Kidney epithelial cell (primary cell): ENCODE data around the gene C12orf42. TPM values are rescaled to one million over a fixed set of nuclear protein-coding genes. Genes with fewer than 3 reads are reported as not detected.

ENCODE experiments used
- DNase-seq: peaks from one replicate; pipeline ENCODE4 v3.0.0-alpha.2; 2010; ENCODE audit warnings: low read depth
- H3K27me3 ChIP-seq: 2 replicates; pipeline ENCODE4 v1.6.0; 2011; ENCODE audit warnings: low read length; ENCODE audit not compliant: control insufficient read depth, insufficient read depth
- H3K36me3 ChIP-seq: 2 replicates; pipeline ENCODE4 v1.5.1; 2011; ENCODE audit warnings: low read length; ENCODE audit not compliant: control insufficient read depth, insufficient read depth
- H3K4me3 ChIP-seq: 2 replicates; pipeline ENCODE4 v1.5.1; 2011; ENCODE audit warnings: low read depth, mild to moderate bottlenecking, control low read depth, low read length
- total RNA-seq: library from RNA; depleted of rRNA; stranded (reverse); fragments of >200 nt; gene quantifications from 2 replicates; pipeline ENCODE4 v1.2.3, GENCODE V29; 2015
- TF ChIP-seq, protein P1 (sequence below): IDR thresholded peaks from 2 replicates; pipeline ENCODE4 v1.5.1; 2011; ENCODE audit warnings: mild to moderate bottlenecking, moderate library complexity, low read length, control low read depth, inconsistent platforms; ENCODE audit not compliant: insufficient read depth, poor library complexity, severe bottlenecking

Gene C12orf42
- total RNA-seq, 1 donor from 2014 or later, result not detected

DNA sequence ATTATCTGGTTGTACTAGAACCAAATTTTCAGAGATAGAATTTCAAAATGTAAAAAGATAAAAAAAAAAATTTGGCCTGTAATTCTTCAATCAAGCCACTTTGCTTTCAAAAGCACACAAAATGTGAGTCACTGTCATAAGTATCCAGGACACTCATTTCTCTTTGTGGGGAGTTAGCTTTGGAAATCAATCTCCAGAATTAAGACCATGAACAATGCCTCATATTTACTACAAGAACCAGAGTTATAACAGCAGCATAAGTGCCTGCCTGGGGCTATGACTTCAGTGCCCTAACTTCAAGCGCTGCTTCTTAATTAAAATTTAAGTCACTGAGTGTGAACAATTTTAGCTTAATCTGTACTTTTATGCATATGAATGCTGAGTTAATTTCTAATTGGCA, 162.1 kb downstream of the C12orf42 start:
- DNase-seq, result no peak
- H3K27me3 ChIP-seq, result no peaks in the 10 kb centered on the region
- H3K4me3 ChIP-seq, result no peak overlapping the region
- TF ChIP-seq, protein P1, sequence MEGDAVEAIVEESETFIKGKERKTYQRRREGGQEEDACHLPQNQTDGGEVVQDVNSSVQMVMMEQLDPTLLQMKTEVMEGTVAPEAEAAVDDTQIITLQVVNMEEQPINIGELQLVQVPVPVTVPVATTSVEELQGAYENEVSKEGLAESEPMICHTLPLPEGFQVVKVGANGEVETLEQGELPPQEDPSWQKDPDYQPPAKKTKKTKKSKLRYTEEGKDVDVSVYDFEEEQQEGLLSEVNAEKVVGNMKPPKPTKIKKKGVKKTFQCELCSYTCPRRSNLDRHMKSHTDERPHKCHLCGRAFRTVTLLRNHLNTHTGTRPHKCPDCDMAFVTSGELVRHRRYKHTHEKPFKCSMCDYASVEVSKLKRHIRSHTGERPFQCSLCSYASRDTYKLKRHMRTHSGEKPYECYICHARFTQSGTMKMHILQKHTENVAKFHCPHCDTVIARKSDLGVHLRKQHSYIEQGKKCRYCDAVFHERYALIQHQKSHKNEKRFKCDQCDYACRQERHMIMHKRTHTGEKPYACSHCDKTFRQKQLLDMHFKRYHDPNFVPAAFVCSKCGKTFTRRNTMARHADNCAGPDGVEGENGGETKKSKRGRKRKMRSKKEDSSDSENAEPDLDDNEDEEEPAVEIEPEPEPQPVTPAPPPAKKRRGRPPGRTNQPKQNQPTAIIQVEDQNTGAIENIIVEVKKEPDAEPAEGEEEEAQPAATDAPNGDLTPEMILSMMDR, result no peak
- no peaks in the 10 kb centered on the region for H3K36me3 ChIP-seq

DNA sequence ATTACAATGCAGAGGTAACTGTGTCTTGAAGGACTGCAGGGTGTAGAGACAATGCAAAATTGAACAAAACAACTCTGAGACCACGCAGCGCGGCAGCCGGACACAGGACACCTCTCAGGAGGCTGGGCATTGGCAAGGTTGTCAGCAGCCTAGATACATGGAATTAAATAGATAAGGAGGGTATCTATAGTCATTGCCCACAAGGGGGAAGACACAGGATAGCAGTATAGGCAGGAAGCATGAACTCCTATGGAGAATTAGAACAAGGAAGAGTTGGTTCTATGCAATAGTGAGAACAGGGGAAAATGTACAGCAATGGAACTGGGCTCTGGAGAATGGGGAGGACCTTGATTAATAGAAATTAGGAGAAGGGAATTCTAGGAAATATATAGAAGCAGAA, 164.1 kb downstream of the C12orf42 start:
- no peaks in the 10 kb centered on the region for H3K27me3 ChIP-seq
- no peak overlapping the region for H3K4me3 ChIP-seq
- H3K36me3 ChIP-seq, result no peaks in the 10 kb centered on the region
- TF ChIP-seq, protein P1, result no peak
- no peak for DNase-seq

- Histone ChIP-seq H3K36me3 (no peaks in the 10 kb centered on the region), H3K4me3 (no peak overlapping the region), H3K27me3 (no peaks in the 10 kb centered on the region)
- no peak for DNase-seq
- TF ChIP-seq, protein P1, result no peak
Observed at GRCh38 chr12:103330672-103331071, 165.1 kb downstream of the C12orf42 start.

DNA sequence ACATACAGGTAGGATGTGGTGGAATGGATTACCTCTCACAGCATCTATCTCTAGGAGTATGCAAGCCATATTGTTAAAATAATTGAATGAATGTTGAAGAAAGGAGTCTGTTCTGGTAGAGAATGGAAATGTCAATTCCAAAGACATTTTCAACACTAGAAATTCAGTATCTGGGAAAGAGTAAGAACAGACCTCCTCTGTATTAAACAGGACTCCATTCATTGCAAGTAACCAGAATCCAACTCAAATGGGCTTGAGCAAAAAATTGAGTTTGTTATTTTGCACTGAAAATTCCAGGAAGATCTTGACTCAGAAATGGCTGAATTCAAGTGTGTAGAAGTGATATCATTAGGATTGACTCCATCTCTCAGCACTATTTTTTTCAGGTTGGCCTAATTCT, 168.1 kb downstream of the C12orf42 start:
- TF ChIP-seq, protein P1, result no peak
- no peak for DNase-seq
- Histone ChIP-seq H3K4me3 (no peak overlapping the region), H3K36me3 (no peaks in the 10 kb centered on the region), H3K27me3 (no peaks in the 10 kb centered on the region)

- TF ChIP-seq, protein P1, result peak; percentile 25
- no peak for DNase-seq
Observed at GRCh38 chr12:103326190-103326589, 169.6 kb downstream of the C12orf42 start.

DNA sequence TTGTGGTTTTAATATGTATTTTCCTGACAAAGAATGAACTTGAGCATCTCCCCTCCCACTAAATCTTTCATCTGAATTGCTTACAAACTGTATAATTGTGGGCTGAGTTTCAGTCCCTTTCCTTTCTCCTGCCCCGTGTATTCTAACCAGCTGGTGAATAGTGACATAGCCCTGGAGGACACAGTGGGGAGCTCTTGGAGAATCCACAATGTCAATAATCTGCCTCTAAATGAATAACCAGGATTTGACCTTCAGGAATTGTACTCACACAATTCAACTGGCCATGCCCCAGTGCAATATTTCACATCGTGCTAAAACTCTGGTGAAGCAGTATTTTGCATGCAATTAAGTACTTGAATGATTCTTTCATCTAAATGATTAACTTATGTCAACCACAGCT, 177.2 kb downstream of the C12orf42 start:
- Histone ChIP-seq H3K27me3 (no peaks in the 10 kb centered on the region), H3K4me3 (no peak overlapping the region), H3K36me3 (no peaks in the 10 kb centered on the region)
- no peak for DNase-seq
- TF ChIP-seq, protein P1, result no peak

More at GRCh38 chr12:103326190-103326589, 169.6 kb downstream of the C12orf42 start:
- no peak overlapping the region for H3K4me3 ChIP-seq
- H3K27me3 ChIP-seq, result no peaks in the 10 kb centered on the region
- H3K36me3 ChIP-seq, result no peaks in the 10 kb centered on the region
